ENCODE data around the gene POU6F2.

POU6F2 gene

DNA sequence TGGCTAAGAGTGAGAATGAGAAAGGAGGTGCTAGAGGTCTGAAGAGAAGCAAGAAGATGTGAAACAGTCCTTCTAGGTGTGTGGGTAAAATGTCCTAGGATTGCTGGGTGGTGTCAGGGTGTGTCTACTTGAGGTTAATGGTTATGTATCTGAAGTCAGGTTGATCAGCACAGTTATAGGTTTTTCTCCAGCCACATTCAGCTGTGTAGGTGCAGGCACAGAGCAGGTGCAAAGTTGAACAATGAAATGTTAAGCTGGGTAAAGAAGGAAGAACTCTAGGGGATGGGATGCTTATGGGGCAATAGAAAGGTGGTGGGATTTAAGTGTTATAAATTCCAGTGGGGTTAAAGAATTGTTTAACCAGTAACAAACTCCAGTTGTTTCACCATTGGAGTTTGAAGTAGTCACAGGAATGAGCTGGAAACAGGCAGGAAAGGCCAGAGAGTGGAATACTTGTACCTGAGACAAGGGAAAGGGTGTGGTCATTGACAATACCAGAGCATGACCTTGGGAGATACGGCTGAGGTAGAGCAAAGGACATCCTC lies 388.1 kb downstream of the POU6F2 start:
- TF ChIP-seq, protein P1, sequence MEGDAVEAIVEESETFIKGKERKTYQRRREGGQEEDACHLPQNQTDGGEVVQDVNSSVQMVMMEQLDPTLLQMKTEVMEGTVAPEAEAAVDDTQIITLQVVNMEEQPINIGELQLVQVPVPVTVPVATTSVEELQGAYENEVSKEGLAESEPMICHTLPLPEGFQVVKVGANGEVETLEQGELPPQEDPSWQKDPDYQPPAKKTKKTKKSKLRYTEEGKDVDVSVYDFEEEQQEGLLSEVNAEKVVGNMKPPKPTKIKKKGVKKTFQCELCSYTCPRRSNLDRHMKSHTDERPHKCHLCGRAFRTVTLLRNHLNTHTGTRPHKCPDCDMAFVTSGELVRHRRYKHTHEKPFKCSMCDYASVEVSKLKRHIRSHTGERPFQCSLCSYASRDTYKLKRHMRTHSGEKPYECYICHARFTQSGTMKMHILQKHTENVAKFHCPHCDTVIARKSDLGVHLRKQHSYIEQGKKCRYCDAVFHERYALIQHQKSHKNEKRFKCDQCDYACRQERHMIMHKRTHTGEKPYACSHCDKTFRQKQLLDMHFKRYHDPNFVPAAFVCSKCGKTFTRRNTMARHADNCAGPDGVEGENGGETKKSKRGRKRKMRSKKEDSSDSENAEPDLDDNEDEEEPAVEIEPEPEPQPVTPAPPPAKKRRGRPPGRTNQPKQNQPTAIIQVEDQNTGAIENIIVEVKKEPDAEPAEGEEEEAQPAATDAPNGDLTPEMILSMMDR (IDR thresholded peaks at IDR 0.05; ENCODE audit: extremely low read depth, insufficient read depth, missing control alignments), result no peak
- in situ Hi-C loops (cut with MboI; ENCODE audit: low pct_unique_long_range_greater_than_20kb, low sequenced_read_pairs, unreplicated experiment), result no loop called here
- DNase-seq (ENCODE audit: low spot score), result no peak

DNA sequence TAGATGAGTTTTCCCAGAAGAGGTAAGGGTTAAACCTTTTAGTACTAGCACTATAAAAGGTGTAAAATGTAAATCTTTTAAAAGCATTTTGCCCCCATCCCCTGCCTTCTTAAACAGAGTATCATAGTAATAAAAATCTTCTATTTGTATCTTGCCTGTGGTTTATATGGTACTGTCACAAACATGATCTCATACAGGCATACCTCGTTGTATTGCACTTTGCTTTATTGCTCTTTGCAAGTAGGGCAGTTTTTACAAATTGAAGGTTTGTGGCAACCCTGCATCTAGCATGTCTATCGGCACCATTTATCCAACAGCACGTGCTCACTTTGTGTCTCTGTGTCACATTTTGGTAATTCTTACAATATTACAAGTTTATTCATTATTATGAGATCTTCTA lies 389.7 kb downstream of the POU6F2 start:
- TF ChIP-seq, protein P1 (IDR thresholded peaks at IDR 0.05; ENCODE audit: extremely low read depth, insufficient read depth, missing control alignments), result no peak
- in situ Hi-C loops (cut with MboI; ENCODE audit: low pct_unique_long_range_greater_than_20kb, low sequenced_read_pairs, unreplicated experiment), result no loop called here
- no peak for DNase-seq (ENCODE audit: low spot score)

DNA sequence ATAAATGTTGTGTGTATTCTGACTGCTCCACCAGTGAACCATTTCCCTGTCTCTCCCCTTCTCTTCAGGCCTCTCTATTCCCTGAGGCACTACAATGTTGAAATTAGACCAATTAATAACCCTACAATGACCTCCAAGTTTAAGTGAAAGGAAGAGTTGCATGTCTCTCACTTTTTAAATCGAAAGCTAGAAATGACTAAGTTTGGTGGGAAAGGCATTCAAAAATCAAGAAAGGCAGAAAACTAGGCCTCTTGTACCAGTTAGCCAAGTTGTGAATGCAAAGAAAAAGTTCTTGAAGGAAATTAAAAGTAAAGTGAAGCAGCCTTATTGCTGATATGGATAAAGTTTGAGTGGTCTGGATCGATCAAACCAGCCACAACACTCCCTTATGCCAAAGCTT lies 390.2 kb downstream of the POU6F2 start:
- no peak for DNase-seq (ENCODE audit: low spot score)
- in situ Hi-C loops (cut with MboI; ENCODE audit: low pct_unique_long_range_greater_than_20kb, low sequenced_read_pairs, unreplicated experiment), result no loop called here
- TF ChIP-seq, protein P1 (IDR thresholded peaks at IDR 0.05; ENCODE audit: extremely low read depth, insufficient read depth, missing control alignments), result no peak

GRCh38 chr7:39372383-39372782 lies 394.7 kb downstream of the POU6F2 start:
- DNase-seq (ENCODE audit: low spot score), result no peak
- in situ Hi-C loops (cut with MboI; ENCODE audit: low pct_unique_long_range_greater_than_20kb, low sequenced_read_pairs, unreplicated experiment), result no loop called here
- TF ChIP-seq, protein P1 (IDR thresholded peaks at IDR 0.05; ENCODE audit: extremely low read depth, insufficient read depth, missing control alignments), result no peak

GRCh38 chr7:39374436-39375040 lies 396.8 kb downstream of the POU6F2 start:
- no peak for DNase-seq (ENCODE audit: low spot score)
- TF ChIP-seq, protein P1 (IDR thresholded peaks at IDR 0.05; ENCODE audit: extremely low read depth, insufficient read depth, missing control alignments), result no peak
- in situ Hi-C loops (cut with MboI; ENCODE audit: low pct_unique_long_range_greater_than_20kb, low sequenced_read_pairs, unreplicated experiment), result no loop called here

- no peak for DNase-seq (ENCODE audit: low spot score)
- TF ChIP-seq, protein P1 (IDR thresholded peaks at IDR 0.05; ENCODE audit: extremely low read depth, insufficient read depth, missing control alignments), result no peak
- in situ Hi-C loops (cut with MboI; ENCODE audit: low pct_unique_long_range_greater_than_20kb, low sequenced_read_pairs, unreplicated experiment), result no loop called here
Observed at GRCh38 chr7:39375047-39375873, 397.6 kb downstream of the POU6F2 start.
